GM12801 (cell line): ENCODE measurements around the gene ATP6V0A4.

ENCODE experiments used
- TF ChIP-seq, protein P1 (sequence below): IDR thresholded peaks from one replicate; pipeline ENCODE4 v1.5.1; 2011; ENCODE audit warnings: control low read depth; ENCODE audit not compliant: insufficient read length; ENCODE audit errors: extremely low read depth

The ATP6V0A4 gene

DNA sequence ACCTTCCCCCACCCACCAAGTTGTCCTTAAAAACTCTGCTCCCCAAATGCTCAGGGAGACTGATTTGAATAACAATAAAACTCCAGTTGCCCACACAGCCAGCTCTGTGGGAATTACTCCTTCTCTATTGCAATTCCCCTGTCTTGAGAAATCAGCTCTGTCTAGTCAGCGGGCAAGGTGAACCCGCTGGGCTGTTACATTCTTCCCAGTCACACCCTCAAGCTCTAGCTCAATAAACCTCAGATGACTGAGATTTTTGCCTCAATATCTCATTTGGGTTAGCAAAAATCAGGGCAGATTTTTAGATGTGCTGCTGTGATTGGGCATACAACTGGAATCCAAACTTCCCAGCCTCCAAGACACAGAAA lies 129.8 kb downstream of the ATP6V0A4 start:
- TF ChIP-seq, protein P1, sequence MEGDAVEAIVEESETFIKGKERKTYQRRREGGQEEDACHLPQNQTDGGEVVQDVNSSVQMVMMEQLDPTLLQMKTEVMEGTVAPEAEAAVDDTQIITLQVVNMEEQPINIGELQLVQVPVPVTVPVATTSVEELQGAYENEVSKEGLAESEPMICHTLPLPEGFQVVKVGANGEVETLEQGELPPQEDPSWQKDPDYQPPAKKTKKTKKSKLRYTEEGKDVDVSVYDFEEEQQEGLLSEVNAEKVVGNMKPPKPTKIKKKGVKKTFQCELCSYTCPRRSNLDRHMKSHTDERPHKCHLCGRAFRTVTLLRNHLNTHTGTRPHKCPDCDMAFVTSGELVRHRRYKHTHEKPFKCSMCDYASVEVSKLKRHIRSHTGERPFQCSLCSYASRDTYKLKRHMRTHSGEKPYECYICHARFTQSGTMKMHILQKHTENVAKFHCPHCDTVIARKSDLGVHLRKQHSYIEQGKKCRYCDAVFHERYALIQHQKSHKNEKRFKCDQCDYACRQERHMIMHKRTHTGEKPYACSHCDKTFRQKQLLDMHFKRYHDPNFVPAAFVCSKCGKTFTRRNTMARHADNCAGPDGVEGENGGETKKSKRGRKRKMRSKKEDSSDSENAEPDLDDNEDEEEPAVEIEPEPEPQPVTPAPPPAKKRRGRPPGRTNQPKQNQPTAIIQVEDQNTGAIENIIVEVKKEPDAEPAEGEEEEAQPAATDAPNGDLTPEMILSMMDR, result no peak

- TF ChIP-seq, protein P1, result no peak
These were observed 130.3 kb downstream of the ATP6V0A4 start for GRCh38 chr7:138667535-138668228.

DNA sequence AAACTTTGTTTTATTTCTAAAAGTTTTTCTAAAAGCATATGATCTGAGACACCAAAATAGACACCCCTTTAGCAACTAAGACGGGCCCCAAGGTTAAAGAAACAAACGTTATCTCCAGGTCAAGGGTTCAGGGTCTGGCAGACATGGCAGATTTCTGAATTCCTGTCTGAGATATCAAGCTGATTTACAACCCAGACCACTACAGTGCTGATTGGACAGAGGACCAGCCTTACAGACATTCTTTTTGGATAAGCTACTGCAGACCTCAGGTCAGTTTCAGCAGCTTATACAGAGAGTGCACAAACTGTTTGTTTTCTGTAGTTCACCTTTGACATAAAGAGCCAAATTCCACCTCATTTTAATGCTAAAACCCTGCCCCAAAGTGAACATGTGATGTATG lies 131.6 kb downstream of the ATP6V0A4 start:
- TF ChIP-seq, protein P1, result no peak

GRCh38 chr7:138665669-138666140 lies 132.3 kb downstream of the ATP6V0A4 start:
- TF ChIP-seq, protein P1, result no peak

- TF ChIP-seq, protein P1, result no peak
These were observed 132.7 kb downstream of the ATP6V0A4 start for GRCh38 chr7:138665249-138665648.

GRCh38 chr7:138663725-138664710 lies 134.0 kb downstream of the ATP6V0A4 start:
- TF ChIP-seq, protein P1, result no peak

DNA sequence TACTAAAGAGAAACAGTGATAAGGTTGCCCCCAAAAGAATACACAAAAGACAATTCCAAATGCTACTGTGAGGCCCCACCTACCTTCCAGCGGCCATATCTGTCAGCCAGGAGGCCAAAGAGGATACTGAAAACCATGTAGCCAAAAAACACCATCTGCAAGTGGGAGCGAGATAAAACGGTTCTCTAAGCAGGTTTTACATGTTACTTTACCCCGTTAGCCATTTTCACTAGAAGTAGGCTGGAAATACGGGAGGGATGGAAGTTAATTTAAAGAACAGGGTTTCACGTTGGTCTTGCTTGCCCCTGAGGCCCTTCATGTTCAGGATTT lies 135.0 kb downstream of the ATP6V0A4 start:
- TF ChIP-seq, protein P1, result no peak
